Gastroesophageal sphincter (tissue), 4 donors: ENCODE results near the gene OXA1L. TPM values are rescaled to one million over a fixed set of nuclear protein-coding genes. Genes with fewer than 3 reads are reported as not detected.
"Not testable (repeated sequence)": the region's sequence is repeated elsewhere in the genome, so short reads cannot be mapped to it uniquely, and the experiment has no call there.

Source experiments
- ATAC-seq: fragments of 150-250 bp; one replicate; pipeline ENCODE4 v1.9.1; 2016; ENCODE audit warnings: mild to moderate bottlenecking, moderate library complexity
- H3K27ac ChIP-seq, 4 donors: fragments of 200-600 bp; sonication (generic) in 3 of 4; 1 replicate in 3 of 4; 2 replicates in 1 of 4; pipeline ENCODE4 v1.5.1; 2016 to 2019
- H3K27me3 ChIP-seq: fragments of 200-600 bp; sonication (generic); one replicate; pipeline ENCODE4 v1.5.1; 2019
- H3K36me3 ChIP-seq, 2 donors: fragments of 200-600 bp; sonication (generic); one replicate each; pipeline ENCODE4 v1.5.1; 2019; ENCODE audit warnings: control low read depth in 1 of 2
- H3K4me1 ChIP-seq, 3 donors: fragments of 200-600 bp; sonication (generic); 1 replicate in 2 of 3; 2 replicates in 1 of 3; pipeline ENCODE4 v1.5.1; 2016 to 2019; ENCODE audit warnings: control low read depth in 2 of 3
- H3K4me3 ChIP-seq, 2 donors: fragments of 200-600 bp; sonication (generic); one replicate each; pipeline ENCODE4 v1.5.1; 2019; ENCODE audit warnings: mild to moderate bottlenecking in 1 of 2, moderate library complexity in 1 of 2
- H3K9me3 ChIP-seq, 3 donors: fragments of 200-600 bp; sonication (generic); one replicate each; pipeline ENCODE4 v1.5.1; 2017 to 2019; ENCODE audit warnings: control low read depth in 2 of 3
- CTCF ChIP-seq, 4 experiments: fragments of 200-600 bp in 2 of 4; fragments of 450-650 bp in 2 of 4; sonication (generic) in 1 of 4; IDR thresholded peaks; one replicate each; pipeline ENCODE4 v1.5.1; 2017 to 2019; ENCODE audit warnings: antibody characterized with exemption in 4 of 4, mild to moderate bottlenecking in 2 of 4, moderate library complexity in 2 of 4
- EP300 ChIP-seq: sonication (generic); formaldehyde crosslinking; IDR thresholded peaks from one replicate; pipeline ENCODE4 v1.6.1; 2017; ENCODE audit warnings: antibody characterized with exemption, mild to moderate bottlenecking
- POLR2A ChIP-seq, 2 donors: fragments of 450-650 bp; IDR thresholded peaks; one replicate each; pipeline ENCODE4 v1.6.1; 2017; ENCODE audit warnings: antibody characterized with exemption in 2 of 2, mild to moderate bottlenecking in 2 of 2, moderate library complexity in 1 of 2
- POLR2AphosphoS5 ChIP-seq: sonication (generic); formaldehyde crosslinking; IDR thresholded peaks from one replicate; pipeline ENCODE4 v1.6.1; 2017; ENCODE audit warnings: antibody characterized with exemption
- WGBS, 2 donors: methylation state at CpG; one replicate each; pipeline ENCODE4 v1.1.5; 2018; ENCODE audit warnings: low coverage in 1 of 2; 5-methylcytosine and 5-hydroxymethylcytosine counted together
- total RNA-seq, 4 donors: library from RNA; depleted of rRNA; stranded (reverse); fragments of >200 nt; gene quantifications; one replicate each; pipeline ENCODE4 v1.1.0, GENCODE V29; 2016

The OXA1L gene
- total RNA-seq, 4 donors from 2014 or later: 47.1 to 89.0 (median 72.7) TPM

DNA sequence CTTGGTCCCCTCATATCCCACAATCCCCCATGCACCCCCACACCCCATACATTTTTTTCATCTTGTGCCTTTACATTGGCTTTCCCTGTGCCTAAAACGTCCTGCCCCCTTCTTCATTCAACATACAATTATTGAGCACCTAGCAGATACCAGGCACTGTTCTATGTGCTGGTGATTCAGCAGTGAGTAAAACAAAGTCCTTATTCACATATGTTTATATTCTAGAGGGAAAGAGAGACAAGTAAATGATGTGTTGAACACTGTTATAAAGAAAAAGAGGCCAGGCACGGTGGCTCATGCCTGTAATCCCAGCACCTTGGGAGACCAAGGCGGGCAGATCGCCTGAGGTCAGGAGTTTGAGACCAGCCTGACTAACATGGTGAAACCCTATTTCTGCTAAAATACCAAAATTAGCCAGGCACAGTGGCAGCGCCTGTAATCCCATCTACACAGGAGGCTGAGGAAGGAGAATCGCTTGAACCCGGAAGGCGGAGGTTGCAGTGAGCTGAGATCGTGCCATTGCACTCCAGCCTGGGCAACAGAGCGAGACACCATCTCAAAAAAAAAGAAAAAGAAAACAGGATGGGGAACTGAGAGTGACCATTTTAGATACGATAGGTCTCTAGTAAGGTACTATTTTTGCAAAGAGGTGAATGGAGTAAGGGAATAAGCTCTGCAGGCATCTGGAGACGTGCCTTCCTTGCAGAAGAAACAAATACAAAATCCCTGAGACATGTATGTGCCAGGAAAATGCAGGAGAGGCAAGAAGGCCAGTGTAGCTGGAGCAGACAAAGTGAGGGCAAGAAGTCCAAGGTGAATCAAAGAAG lies 36.6 kb downstream of the OXA1L start:
- no peak for ATAC-seq
- no peak overlapping the region for H3K27ac ChIP-seq
- no peaks in the 10 kb centered on the region for H3K9me3 ChIP-seq
- H3K36me3 ChIP-seq: no peaks in the 10 kb centered on the region
- H3K4me1 ChIP-seq: no peaks in the 10 kb centered on the region
- peaks cover 8% of the 10 kb centered on the region for H3K27me3 ChIP-seq
- WGBS, 2 donors: 0 to 70% methylated on average over 1 to 9 of the region's 12 CpGs
- TF ChIP-seq CTCF (IDR thresholded peaks at IDR 0.05) (no peak), POLR2AphosphoS5 (no peak), POLR2A (IDR thresholded peaks at IDR 0.05) (no peak), EP300 (no peak)
- H3K4me3 ChIP-seq: no peak overlapping the region

GRCh38 chr14:22803687-22803974 lies 37.1 kb downstream of the OXA1L start:
- H3K36me3 ChIP-seq: no peaks in the 10 kb centered on the region
- H3K9me3 ChIP-seq: no peaks in the 10 kb centered on the region
- 75 to 90% methylated on average over 1 to 3 of the region's 3 CpGs for WGBS, 2 donors

GRCh38 chr14:22805235-22805634 lies 38.7 kb downstream of the OXA1L start:
- H3K27ac ChIP-seq, H3K9me3 ChIP-seq, H3K36me3 ChIP-seq, H3K4me3 ChIP-seq, ATAC-seq, H3K4me1 ChIP-seq, H3K27me3 ChIP-seq: not testable (repeated sequence)
- WGBS, 2 donors: 68 to 91% methylated on average over 3 to 4 of the region's 4 CpGs

More at GRCh38 chr14:22803687-22803974, 37.1 kb downstream of the OXA1L start:
- ATAC-seq: no peak
- no peak overlapping the region for H3K27ac ChIP-seq
- H3K4me3 ChIP-seq: no peak overlapping the region
- TF ChIP-seq POLR2AphosphoS5 (no peak), EP300 (no peak), CTCF (IDR thresholded peaks at IDR 0.05) (no peak), POLR2A (IDR thresholded peaks at IDR 0.05) (no peak)
- H3K4me1 ChIP-seq: no peaks in the 10 kb centered on the region
- H3K27me3 ChIP-seq: peaks cover 8% of the 10 kb centered on the region

- Histone ChIP-seq H3K27ac (no peak overlapping the region), H3K4me3 (no peak overlapping the region), H3K4me1 (no peaks in the 10 kb centered on the region), H3K9me3 (no peaks in the 10 kb centered on the region), H3K27me3 (no peaks in the 10 kb centered on the region), H3K36me3 (no peaks in the 10 kb centered on the region)
- TF ChIP-seq POLR2A (IDR thresholded peaks at IDR 0.05): no peak
- TF ChIP-seq EP300: no peak
- TF ChIP-seq POLR2AphosphoS5: no peak
- no peak for TF ChIP-seq CTCF (IDR thresholded peaks at IDR 0.05)
- no peak for ATAC-seq
- WGBS, 2 donors: 59 to 80% methylated on average over 5 to 9 of the region's 13 CpGs
Observed at GRCh38 chr14:22807432-22808087, 41.1 kb downstream of the OXA1L start.

- no peaks in the 10 kb centered on the region for H3K27me3 ChIP-seq
- H3K4me1 ChIP-seq: no peaks in the 10 kb centered on the region
- 79 to 96% methylated on average over 3 to 4 of the region's 5 CpGs for WGBS, 2 donors
- no peak for ATAC-seq
- H3K27ac ChIP-seq: no peak overlapping the region
- H3K4me3 ChIP-seq: no peak overlapping the region
- H3K36me3 ChIP-seq: no peaks in the 10 kb centered on the region
- H3K9me3 ChIP-seq: no peaks in the 10 kb centered on the region
- TF ChIP-seq EP300 (no peak), POLR2A (IDR thresholded peaks at IDR 0.05) (no peak), POLR2AphosphoS5 (no peak), CTCF (IDR thresholded peaks at IDR 0.05) (no peak)
Observed at GRCh38 chr14:22808388-22809209, 42.1 kb downstream of the OXA1L start.
